HuH-7 (cell line): ENCODE results near the gene GAS7.

Experiments
- DNase-seq: peaks from one replicate; pipeline ENCODE4 v3.0.0; 2011; ENCODE audit warnings: low spot score

GAS7 gene

GRCh38 chr17:10200016-10200415 lies 1.6 kb upstream of the GAS7 start:
- DNase-seq: no peak

- no peak for DNase-seq
Observed at GRCh38 chr17:10197721-10198508, 491 bp downstream of the GAS7 start.

- no peak for DNase-seq
Observed at GRCh38 chr17:10197362-10197720, 1.1 kb downstream of the GAS7 start.

- DNase-seq: no peak
Observed at GRCh38 chr17:10196941-10197340, 1.5 kb downstream of the GAS7 start.

GRCh38 chr17:10196384-10196895 lies 2.0 kb downstream of the GAS7 start:
- DNase-seq: no peak

GRCh38 chr17:10195090-10195805 lies 3.2 kb downstream of the GAS7 start:
- no peak for DNase-seq

- no peak for DNase-seq
Observed at GRCh38 chr17:10193632-10194031, 4.8 kb downstream of the GAS7 start.

- DNase-seq: no peak
Observed at GRCh38 chr17:10192972-10193371, 5.4 kb downstream of the GAS7 start.

- no peak for DNase-seq
Observed at GRCh38 chr17:10192461-10192860, 5.9 kb downstream of the GAS7 start.

- no peak for DNase-seq
Observed at GRCh38 chr17:10187456-10187855, 10.9 kb downstream of the GAS7 start.

GRCh38 chr17:10186771-10187410 lies 11.5 kb downstream of the GAS7 start:
- no peak for DNase-seq

- DNase-seq: no peak
Observed at GRCh38 chr17:10183931-10184930, 14.2 kb downstream of the GAS7 start.

- no peak for DNase-seq
Observed at GRCh38 chr17:10182785-10183184, 15.6 kb downstream of the GAS7 start.

- no peak for DNase-seq
Observed at GRCh38 chr17:10178506-10178991, 19.9 kb downstream of the GAS7 start.

- DNase-seq: no peak
Observed at GRCh38 chr17:10177913-10178505, 20.4 kb downstream of the GAS7 start.

- DNase-seq: no peak
Observed at GRCh38 chr17:10177131-10177912, 21.1 kb downstream of the GAS7 start.

- no peak for DNase-seq
Observed at GRCh38 chr17:10173913-10174312, 24.5 kb downstream of the GAS7 start.

GRCh38 chr17:10172778-10173177 lies 25.6 kb downstream of the GAS7 start:
- DNase-seq: no peak

- no peak for DNase-seq
Observed at GRCh38 chr17:10172241-10172741, 26.1 kb downstream of the GAS7 start.

- no peak for DNase-seq
Observed at GRCh38 chr17:10171581-10171981, 26.8 kb downstream of the GAS7 start.
